HG02798 (cell line): ENCODE results near the gene STAB1.

Experiments used
- ATAC-seq: cut with Tn5 transposase; IDR thresholded peaks from one replicate; pipeline ENCODE4 v1.9.1; 2021; ENCODE audit warnings: mild to moderate bottlenecking; ENCODE audit not compliant: unreplicated experiment, poor library complexity

The STAB1 gene

DNA sequence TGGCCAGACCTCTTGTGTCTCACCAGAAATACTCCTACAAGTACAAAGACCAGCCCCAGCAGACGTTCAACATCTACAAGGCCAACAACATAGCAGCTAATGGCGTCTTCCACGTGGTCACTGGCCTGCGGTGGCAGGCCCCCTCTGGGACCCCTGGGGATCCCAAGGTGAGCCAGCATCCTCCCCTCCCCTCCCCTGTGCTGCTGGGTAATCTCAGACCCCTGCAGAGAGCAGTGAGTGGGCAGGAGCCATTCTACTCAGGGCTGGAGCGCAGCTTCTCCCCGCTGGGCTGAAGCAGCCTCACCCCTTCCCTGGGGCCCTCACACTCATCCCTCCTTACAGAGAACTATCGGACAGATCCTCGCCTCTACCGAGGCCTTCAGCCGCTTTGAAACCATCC lies 9.8 kb downstream of the STAB1 start:
- ATAC-seq = no peak

DNA sequence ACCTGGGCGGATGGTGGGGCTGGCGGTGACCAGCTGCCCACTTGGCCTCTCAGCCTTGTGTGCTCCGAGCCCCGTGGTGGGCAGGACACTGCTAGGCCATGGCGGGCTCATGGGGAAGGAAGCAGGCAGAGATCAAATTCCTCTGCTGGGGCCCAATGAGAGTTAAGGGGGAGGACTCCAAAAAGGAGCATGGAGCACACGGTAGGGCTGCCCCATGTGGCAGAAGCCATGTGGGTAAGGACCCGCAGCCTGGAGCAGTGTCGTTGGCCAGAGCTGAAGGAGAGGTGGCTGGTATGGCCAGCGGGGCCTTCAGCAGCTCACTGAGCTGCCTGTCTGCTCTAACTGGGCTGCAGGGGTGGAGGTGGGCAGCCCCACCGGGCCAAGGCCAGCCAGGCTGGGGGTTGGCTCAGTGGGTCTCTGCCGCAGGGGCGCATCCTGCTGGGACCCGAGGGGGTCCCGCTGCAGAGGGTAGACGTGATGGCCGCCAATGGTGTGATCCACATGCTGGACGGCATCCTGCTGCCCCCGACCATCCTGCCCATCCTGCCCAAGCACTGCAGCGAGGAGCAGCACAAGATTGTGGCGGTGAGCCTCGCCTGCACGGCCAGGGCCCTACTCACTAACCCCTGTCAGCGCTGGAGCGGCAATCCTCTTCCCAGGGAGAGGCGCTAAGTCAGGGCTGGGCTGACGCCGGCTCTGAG lies 11.3 kb downstream of the STAB1 start:
- ATAC-seq = no peak

DNA sequence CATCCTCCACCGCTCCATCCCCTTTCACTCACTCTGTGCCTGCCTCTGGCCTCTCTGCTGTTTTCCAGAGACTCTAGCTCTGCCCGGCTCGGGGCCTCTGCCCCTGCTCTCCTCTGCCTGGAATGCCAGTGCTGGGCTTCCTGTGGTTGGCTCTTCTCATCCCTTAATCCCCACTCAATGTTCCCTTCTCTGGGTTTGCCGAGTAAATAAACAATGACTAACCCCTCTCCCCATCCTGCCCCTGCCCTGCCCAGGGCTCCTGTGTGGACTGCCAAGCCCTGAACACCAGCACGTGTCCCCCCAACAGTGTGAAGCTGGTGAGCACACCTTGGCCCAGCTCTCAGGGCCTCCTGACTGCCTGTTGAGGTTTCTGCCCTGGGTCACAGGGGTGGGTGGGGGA lies 12.2 kb downstream of the STAB1 start:
- ATAC-seq = no peak

DNA sequence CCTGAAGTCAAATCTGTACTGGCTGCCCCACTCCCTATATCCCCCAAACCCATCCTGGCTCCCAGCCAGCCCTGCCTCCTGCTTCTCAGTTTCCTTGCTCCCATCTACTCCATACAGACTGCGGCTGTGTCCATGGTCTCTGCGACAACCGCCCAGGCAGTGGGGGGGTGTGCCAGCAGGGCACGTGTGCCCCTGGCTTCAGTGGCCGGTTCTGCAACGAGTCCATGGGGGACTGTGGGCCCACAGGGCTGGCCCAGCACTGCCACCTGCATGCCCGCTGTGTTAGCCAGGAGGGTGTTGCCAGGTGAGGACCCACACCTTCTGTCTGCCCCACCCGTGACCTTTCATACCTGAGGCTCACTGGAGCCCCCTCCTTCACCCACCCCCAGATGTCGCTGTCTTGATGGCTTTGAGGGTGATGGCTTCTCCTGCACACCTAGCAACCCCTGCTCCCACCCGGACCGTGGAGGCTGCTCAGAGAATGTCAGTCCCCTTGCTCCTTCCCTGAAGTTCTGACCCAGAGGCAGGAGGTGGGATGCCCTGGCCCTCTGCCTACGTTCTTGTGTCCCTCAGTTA lies 14.7 kb downstream of the STAB1 start:
- ATAC-seq = no peak

DNA sequence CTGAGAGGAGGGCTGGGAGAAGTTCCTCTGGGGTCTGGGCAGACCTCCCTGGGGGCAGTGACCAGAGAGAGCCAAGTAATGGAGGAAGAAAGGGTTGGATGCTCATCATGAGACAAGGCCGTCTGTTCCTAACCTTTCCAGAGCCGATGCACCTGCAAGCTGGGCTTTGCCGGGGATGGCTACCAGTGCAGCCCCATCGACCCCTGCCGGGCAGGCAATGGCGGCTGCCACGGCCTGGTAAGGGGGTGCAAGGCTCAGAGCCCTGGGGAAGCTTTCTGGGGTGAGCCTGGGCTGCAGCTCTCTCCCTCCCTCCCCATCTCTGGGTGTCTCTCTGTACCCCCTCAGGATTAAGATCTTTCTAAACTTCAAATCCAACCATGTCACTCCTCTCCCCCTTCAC lies 16.4 kb downstream of the STAB1 start:
- no peak for ATAC-seq

DNA sequence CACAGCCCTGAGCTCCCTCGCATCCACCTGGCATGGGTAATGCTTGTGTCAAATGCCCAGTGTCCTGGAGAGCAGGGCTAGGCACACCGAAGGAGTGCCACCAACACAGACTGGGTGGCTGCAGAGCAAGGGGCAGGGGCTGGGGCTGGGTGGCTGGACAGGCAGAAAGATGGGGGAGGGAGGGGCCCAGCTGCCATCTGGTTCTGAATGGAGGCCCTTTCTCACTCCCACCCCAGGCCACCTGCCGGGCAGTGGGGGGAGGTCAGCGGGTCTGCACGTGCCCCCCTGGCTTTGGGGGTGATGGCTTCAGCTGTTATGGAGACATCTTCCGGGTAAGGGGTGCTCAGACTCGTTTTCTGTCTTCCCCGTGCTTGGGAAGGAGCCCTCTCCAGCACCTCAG lies 17.0 kb downstream of the STAB1 start:
- no peak for ATAC-seq

DNA sequence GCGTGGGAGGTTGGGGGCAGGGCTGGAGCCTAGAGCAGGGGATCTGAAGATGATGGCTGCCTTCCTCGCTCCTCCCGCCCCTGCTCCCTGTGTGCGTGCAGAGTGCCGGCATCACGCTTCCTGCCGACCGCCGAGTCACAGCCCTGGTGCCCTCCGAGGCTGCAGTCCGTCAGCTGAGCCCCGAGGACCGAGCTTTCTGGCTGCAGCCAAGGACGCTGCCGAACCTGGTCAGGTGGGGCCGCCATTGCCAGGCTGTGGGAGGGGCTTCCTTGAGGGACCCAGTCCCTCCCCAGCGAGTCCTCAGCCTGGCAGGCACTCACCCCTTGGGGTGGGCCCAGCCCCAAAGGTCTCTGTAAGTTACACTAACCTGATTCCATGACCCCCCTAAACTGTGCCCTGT lies 17.6 kb downstream of the STAB1 start:
- no peak for ATAC-seq

DNA sequence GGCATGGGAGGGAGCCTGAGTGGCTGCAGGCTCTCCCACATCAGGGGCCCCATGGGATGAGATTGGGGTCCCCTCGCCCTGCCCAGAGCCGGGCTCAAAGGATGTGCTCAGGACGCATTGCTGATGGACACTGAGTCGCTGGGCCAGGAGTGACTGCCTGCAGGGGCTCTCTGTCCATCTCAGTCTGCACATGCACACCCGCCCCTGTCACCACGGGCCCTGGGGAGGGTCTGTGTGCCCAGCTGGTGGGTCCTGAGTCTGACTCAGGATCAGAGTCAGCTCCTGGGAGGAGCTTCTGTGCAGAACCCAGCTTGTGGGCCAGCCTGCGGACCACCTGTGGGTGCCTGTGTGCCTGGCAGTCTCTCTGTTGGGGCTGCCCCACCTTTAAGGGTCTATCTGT lies 18.1 kb downstream of the STAB1 start:
- ATAC-seq = no peak

DNA sequence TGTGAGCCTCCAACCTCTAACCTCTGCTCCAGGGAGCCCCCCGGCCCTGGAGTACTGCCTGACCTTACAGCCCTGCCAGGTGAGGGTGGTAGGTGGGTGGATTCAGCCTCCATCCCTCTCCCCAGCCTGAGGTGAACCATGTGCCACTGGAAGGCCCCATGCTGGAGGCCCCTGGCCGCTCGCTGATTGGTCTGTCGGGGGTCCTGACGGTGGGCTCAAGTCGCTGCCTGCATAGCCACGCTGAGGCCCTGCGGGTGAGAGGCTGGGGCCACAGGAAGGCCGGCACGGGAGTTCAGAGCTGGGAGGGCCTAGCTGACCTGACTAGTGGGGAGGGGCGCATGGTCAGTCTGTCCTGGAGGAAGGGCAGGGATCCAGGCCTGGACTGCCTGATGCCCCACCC lies 19.4 kb downstream of the STAB1 start:
- no peak for ATAC-seq

DNA sequence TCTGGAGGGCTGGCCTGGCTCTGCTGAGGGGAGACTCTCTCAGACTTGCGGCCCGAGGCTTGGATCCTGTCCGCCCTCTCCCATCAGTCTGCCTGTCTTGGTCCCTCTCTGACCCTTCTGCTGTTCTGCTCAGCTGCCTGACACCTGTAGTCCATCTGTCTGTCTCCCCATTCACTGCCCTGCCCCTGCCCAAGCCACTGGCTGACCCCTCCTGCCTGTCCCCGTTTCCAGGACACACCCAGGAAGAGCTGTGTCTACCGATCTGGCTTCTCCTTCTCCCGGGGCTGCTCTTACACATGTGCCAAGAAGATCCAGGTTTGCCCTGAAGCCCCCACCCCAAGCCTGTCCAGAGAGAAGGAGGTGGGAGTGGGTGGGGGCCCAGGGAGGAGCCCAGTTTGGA lies 20.1 kb downstream of the STAB1 start:
- no peak for ATAC-seq

DNA sequence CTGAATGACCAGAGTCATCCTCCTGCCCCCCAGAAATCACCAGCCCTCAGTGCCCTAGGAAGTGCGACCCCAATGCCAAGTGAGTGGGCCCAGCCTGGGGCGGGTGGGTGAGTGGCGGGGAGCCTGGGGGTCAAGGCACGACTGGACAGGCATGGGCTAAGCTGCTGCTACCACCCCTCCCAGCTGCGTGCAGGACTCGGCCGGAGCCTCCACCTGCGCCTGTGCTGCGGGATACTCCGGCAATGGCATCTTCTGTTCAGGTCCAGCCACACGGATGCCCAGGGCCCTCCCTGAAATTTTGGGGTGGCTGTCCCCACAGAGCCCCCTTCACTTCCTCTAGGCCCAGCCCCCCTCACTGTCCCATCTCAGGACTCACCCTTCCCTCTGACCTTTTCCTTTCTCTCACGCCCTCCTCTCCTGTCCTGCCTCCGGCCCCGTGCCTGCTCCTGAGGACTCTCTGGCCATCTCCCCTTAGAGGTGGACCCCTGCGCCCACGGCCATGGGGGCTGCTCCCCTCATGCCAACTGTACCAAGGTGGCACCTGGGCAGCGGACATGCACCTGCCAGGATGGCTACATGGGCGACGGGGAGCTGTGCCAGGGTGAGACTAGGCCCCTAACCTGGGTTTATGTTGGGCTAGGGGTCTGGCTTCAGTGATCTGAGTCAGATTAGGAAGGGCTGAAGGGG lies 21.5 kb downstream of the STAB1 start:
- ATAC-seq = no peak

DNA sequence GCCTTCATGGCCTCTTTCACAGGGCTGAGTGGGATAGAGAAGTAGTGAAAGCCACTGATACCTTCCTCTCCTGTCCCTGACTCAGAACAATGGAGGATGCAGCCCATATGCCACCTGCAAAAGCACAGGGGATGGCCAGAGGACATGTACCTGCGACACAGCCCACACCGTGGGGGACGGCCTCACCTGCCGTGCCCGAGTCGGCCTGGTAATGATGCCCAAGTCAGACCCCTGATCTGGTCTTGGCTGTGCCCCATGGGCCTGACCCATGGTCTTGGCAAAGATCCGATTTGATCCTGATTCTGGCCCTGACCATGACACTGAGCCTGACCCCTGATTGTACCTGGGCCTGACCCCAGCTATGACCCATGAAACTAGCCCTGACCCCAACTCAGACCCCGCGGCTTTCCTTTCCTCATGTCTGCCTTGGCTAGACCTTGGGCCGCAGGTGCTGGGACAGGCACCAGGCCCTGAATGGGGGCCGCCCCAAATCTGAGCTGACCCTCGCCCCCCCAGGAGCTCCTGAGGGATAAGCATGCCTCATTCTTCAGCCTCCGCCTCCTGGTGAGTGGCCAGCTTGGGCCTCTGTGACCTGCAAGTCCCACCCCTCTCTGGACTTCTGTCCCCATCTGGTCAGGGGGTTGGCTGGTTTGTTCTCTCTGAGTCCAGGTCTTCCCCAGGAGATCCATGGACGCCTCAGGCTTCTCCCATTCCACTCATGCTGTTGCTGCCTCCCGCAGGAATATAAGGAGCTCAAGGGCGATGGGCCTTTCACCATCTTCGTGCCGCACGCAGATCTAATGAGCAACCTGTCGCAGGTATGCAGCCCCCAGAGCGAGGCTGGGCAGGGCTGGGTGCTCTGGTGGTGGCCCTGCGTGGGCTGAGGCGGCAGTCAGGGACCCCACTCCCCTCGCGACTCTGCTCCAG lies 22.9 kb downstream of the STAB1 start:
- no peak for ATAC-seq

DNA sequence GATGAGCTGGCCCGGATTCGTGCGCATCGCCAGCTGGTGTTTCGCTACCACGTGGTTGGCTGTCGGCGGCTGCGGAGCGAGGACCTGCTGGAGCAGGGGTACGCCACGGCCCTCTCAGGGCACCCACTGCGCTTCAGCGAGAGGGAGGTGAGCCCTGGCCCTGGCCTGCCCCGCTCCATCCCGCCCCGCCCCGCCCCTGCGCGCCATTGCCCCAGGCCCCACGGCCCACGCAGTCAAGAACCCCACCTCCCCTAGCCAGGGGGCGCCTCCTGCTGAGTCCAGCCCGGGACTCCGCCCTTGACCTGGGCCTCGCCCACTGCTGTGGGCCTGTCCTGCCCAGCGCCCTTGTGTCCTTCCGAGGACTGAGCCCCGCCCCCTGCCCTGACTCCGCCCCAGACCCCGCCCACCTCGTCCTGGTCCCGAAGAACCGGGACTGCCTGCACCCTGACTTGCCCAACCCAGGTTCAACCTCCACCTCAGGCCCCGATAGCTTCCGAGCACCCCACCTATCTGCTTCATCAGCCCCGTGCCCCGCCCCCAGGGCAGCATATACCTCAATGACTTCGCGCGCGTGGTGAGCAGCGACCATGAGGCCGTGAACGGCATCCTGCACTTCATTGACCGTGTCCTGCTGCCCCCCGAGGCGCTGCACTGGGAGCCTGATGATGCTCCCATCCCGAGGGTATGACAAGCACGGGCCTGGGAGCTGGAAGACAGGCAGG lies 23.7 kb downstream of the STAB1 start:
- no peak for ATAC-seq

DNA sequence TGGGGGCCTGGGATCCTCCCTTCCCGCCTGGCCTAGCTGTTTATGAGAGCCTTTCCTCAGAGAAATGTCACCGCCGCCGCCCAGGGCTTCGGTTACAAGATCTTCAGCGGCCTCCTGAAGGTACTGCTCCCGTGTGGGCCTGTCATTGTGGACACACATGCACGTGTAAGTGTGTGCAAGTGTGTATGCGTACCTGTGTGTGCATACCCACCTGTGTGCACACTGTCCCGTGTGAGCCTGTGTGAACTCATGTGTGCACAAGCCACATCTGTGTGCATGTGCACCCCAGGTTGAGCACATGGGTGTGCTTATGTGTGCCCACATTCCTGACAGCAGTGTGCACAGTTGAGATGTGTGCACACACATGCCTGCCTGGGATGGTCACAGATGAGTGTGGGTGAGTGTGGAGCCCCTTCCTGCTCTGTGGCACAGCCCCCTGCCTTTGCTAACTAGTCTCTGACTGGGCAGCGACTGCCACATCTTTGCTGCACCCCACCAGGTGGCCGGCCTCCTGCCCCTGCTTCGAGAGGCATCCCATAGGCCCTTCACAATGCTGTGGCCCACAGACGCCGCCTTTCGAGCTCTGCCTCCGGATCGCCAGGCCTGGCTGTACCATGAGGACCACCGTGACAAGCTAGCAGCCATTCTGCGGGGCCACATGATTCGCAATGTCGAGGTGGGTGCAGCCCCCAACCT lies 24.5 kb downstream of the STAB1 start:
- ATAC-seq = no peak

DNA sequence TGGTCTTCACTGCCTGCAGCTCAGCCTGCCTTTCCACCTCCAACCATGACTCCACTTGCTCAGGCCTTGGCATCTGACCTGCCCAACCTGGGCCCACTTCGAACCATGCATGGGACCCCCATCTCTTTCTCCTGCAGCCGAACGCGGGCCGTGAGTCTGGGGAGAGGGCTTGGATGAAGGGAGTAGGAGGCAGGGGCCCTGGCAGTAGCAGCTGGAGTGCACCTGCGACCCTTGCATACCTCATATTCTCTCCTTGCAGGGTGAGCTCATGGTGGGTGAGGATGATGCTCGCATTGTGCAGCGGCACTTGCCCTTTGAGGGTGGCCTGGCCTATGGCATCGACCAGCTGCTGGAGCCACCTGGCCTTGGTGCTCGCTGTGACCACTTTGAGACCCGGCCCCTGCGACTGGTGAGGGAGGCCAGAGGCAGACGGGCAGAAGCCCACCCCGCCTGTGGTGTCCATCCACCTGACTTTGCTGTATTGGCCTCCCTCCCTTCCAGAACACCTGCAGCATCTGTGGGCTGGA lies 25.1 kb downstream of the STAB1 start:
- no peak for ATAC-seq

DNA sequence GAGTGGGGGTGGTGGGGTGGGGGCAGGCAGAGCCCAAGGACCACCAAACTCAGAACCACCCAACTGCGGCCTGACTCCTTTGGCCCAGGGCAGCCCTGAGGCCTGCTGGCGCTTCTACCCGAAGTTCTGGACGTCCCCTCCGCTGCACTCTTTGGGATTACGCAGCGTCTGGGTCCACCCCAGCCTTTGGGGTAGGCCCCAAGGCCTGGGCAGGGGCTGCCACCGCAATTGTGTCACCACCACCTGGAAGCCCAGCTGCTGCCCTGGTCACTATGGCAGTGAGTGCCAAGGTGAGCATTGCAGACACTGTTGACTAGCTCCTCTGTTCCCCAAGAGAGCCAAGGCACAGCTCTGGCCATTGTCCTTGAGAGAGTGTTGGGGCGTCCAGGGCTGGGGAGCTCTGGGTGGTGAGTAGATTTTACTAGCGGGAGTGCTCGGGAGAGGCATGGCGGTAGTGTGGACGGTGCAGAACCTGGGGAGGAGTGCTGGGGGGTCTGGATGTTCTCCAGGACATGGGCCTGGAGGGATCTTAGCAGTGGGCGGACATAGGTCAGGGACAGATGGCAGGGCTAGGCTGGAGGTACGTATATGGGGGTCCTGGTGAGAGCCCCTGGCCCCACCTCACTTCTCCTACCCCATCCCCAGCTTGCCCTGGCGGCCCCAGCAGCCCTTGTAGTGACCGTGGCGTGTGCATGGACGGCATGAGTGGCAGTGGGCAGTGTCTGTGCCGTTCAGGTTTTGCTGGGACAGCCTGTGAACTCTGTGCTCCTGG lies 25.8 kb downstream of the STAB1 start:
- ATAC-seq = no peak

DNA sequence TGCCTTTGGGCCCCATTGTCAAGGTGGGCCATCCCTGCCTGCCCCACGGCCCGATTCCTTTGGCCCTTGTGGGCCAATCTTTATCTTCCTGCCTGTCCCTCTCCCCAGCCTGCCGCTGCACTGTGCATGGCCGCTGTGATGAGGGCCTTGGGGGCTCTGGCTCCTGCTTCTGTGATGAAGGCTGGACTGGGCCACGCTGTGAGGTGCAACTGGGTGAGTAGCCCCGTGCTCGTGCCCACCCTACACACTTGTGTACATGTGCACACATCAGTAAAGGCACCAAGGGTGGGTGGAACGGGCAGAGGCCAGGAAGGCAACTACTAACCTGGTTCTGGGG lies 26.3 kb downstream of the STAB1 start:
- no peak for ATAC-seq

DNA sequence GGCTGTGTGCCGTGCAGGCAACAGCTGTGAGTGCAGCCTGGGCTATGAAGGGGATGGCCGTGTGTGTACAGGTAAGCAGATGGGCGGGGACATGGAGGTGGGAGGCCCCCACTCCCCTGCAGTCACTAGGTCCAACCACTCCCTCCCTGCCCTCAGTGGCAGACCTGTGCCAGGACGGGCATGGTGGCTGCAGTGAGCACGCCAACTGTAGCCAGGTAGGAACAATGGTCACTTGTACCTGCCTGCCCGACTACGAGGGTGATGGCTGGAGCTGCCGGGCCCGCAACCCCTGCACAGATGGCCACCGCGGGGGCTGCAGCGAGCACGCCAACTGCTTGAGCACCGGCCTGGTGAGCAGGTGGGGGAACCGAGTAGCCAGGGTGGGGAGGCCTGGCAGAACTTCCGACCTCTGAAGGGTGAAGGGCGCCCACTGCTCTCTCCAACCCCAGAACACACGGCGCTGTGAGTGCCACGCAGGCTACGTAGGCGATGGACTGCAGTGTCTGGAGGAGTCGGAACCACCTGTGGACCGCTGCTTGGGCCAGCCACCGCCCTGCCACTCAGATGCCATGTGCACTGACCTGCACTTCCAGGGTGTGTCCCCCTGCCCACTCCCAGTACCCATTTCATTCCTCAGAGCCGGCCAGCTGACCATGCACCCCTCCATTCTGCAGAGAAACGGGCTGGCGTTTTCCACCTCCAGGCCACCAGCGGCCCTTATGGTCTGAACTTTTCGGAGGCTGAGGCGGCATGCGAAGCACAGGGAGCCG lies 26.9 kb downstream of the STAB1 start:
- ATAC-seq = no peak
